GM06990 (cell line): ENCODE data around the gene PTPRH.
"Not testable (repeated sequence)": the region's sequence is repeated elsewhere in the genome, so short reads cannot be mapped to it uniquely, and the experiment has no call there.

Source experiments
- DNase-seq: peaks from one replicate; pipeline ENCODE4 v3.0.0-alpha.2; 2011; ENCODE audit not compliant: insufficient read length; ENCODE audit errors: extremely low read depth
- H3K27me3 ChIP-seq: replicated peaks from 2 replicates; pipeline ENCODE4 v1.6.0; 2011; ENCODE audit warnings: low read length; ENCODE audit not compliant: control insufficient read depth, insufficient read depth
- H3K36me3 ChIP-seq: 2 replicates; pipeline ENCODE4 v1.5.1; 2011; ENCODE audit warnings: low read length; ENCODE audit not compliant: control insufficient read depth, insufficient read depth
- H3K4me3 ChIP-seq: replicated peaks from 2 replicates; pipeline ENCODE4 v1.5.1; 2011; ENCODE audit warnings: low read depth, mild to moderate bottlenecking, control low read depth, low read length
- TF ChIP-seq, protein P1 (sequence below): IDR thresholded peaks from 2 replicates; pipeline ENCODE4 v1.5.1; 2011; ENCODE audit warnings: low read length, control low read depth, mild to moderate bottlenecking, inconsistent platforms; ENCODE audit not compliant: insufficient read depth, poor library complexity, severe bottlenecking

PTPRH gene

DNA sequence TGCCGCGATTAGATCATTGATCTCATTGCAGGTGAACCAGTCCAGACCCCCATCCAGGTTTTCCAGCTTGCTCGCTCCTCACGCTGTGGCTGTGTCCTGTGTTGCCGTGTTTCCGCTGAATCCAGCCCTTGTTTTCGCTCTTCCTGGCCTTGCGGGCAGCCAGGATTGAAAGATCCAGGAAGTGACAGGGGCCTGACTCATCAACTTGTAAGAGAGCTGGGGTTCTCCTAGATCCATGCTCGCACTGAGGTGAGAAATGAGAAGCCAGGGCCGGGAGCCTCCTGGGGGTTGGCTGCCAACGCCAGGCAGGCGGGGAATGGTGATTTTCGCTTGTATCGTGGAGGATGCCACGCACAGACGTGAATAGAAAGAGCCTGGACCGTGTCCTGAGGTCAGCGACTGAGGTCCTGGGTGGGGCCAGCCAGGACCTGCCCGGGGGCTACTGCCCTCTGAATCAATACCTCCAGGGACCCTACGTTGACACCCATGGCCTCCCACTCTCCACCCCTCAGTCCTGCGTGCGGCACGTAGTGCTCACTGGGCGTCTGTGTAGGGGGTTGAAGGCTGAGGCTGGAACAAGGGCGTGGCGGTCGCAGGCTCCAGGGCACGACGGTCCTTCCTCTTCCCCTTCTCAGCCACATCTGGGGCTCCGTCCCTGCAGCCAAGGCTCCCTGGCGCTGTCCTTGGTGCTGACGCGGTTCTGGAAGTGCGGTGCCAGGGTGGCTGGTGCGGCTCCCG lies 7.3 kb upstream of the PTPRH start:
- peak; percentile 43 for DNase-seq

DNA sequence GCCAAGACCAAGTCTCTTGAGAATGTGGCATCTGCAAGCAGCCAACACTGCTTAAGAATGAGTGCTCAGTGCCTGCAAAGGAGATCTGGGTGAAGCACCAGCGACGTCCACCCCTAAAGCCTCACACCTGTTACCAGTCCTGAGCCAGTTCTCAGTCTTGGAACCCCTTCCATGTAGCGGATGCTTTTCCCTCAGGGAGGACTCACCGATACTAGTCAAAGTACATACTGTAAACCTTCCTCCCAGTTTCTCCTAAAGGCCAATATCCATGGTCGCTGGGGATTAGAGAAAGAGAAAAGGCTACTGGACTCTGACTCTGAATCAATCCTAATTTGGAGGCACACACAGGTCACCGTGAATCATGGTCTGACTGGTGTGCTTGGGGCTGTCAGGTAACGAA lies 4.2 kb upstream of the PTPRH start:
- DNase-seq: no peak
- no peaks in the 10 kb centered on the region for H3K36me3 ChIP-seq
- no peaks in the 10 kb centered on the region; the same call in 1 of the 2 replicates for H3K27me3 ChIP-seq
- H3K4me3 ChIP-seq: no peak overlapping the region
- TF ChIP-seq, protein P1, sequence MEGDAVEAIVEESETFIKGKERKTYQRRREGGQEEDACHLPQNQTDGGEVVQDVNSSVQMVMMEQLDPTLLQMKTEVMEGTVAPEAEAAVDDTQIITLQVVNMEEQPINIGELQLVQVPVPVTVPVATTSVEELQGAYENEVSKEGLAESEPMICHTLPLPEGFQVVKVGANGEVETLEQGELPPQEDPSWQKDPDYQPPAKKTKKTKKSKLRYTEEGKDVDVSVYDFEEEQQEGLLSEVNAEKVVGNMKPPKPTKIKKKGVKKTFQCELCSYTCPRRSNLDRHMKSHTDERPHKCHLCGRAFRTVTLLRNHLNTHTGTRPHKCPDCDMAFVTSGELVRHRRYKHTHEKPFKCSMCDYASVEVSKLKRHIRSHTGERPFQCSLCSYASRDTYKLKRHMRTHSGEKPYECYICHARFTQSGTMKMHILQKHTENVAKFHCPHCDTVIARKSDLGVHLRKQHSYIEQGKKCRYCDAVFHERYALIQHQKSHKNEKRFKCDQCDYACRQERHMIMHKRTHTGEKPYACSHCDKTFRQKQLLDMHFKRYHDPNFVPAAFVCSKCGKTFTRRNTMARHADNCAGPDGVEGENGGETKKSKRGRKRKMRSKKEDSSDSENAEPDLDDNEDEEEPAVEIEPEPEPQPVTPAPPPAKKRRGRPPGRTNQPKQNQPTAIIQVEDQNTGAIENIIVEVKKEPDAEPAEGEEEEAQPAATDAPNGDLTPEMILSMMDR: no peak

More for the DNA sequence above, 7.3 kb upstream of the PTPRH start:
- H3K27me3 ChIP-seq: no peaks in the 10 kb centered on the region
- H3K4me3 ChIP-seq: no peak overlapping the region
- TF ChIP-seq, protein P1: no peak
- no peaks in the 10 kb centered on the region for H3K36me3 ChIP-seq

DNA sequence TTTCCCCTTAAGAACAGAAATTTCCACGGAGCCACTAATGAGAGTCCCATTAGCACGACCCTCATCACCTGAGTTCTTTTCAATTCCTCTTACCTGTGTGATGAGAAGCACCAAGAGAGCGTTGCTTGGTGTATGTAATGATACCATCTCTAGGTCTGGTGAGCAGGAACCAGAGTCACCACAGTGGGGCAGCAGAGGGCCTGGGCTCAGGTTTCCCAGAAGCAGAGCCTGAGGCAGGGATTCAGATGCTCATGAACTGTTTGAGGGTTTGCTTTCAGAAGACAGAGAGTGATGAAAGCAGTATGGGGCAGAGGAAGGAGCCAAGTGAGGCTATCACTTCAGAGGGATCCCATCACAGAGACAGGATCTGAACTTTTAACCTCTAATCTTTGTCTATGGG lies 3.1 kb upstream of the PTPRH start:
- no peak for DNase-seq
- Histone ChIP-seq H3K4me3 (no peak overlapping the region), H3K36me3 (no peaks in the 10 kb centered on the region), H3K27me3 (no peaks in the 10 kb centered on the region; the same call in 1 of the 2 replicates)
- TF ChIP-seq, protein P1: peak; percentile 81

DNA sequence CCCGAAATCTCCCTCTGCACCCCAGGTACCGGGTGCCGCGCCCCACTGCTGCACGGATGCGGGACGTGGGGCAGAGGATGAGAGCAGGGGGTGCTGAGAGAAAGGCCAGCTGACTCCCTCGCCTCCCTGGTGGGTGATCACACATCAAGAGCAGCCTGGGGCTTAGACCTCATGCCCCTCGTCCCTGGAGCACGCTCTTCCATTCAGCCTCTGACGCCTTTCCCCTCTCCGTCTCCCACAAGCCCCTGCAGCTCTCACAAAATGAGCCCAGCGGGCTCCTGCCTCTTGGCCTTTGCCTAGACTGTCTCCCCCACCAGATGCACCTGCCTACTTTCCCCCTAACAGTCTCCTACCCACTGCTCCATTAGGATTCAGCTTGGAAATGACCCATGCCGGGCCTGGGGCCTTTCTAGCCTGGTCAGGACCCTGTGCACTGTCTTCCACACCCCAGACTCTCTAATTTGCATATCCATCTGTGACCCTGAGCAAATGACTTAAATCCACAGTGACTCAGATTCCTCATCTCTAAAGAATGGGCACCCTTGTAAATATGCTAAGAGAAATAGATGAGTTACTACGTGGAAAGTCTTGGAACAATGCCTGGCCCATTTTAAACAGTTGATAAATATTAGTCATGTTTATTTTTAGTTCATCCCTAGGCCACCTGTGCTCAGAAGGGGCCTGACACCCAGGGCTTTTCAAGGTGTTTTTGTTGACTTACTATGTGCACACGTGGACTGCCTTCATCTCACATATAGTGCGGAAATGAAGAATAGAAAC lies 582 bp upstream of the PTPRH start:
- TF ChIP-seq, protein P1: no peak
- H3K4me3 ChIP-seq: no peak overlapping the region
- DNase-seq: no peak
- H3K36me3 ChIP-seq: no peaks in the 10 kb centered on the region
- no peaks in the 10 kb centered on the region; the same call in 1 of the 2 replicates for H3K27me3 ChIP-seq

DNA sequence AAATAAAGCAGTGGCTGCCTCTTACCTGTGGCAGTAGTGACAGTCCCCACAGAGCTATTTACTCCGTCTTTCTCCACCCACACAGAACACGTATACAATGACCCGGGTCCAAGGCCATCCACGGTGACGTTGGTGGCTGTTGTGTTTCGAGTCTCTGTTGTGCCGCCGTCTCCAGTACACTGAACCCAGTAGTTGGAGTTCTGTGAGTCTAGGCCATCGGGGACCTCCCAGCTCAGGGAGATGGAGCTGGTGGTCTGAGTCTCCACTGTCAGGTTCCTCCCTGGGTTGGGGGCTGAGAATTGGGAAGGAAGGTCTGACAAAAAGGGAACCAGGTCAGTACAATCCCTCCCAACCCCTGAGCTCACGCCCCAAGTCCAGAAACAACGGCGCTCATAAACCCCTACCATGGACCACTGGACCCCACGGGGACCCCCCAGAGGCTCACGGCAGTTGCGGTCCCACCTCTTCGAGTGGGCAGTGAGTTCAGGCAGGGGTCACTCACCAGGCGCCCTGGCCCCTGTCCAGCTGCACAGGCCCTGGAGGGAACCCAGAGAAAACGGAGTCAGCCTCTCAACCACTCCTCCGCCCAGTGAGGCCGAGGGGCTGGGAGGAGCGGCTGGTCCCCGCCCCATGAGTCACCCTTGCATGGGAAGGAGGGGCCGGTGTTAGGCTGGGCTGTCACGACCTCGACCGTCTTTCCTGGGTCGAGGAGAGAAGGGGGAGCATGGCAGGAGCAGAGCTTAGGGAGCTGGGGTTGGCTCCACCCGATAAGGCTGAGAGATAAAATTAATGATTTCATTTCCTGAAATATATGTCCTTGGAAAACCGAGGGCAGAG lies 2.4 kb downstream of the PTPRH start:
- Histone ChIP-seq H3K36me3 (no peaks in the 10 kb centered on the region), H3K4me3 (no peak overlapping the region), H3K27me3 (no peaks in the 10 kb centered on the region; the same call in 1 of the 2 replicates)
- TF ChIP-seq, protein P1: no peak
- DNase-seq: no peak

DNA sequence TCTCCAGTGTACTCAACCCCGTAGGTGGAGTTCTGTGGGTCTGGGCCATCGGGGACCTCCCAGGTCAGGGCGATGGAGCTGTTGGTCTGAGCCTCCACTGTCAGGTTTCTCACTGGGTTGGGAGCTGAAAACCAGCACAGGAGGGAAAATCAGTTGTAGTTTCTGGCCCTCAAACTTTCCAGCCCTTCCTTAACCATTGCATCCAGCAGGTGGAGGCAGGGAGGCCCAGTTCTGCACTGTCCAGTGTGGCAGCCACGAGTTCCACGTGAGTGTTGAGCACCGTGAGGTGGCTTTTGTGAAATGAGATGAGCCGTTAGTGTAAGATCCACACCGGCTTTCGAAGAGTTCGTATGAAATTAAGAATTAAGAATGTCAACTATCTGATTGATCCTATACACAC lies 7.1 kb downstream of the PTPRH start:
- not testable (repeated sequence) for H3K4me3 ChIP-seq, H3K36me3 ChIP-seq, H3K27me3 ChIP-seq, DNase-seq
